Measurements from ENCODE around the gene TEDC1.

The TEDC1 gene

DNA sequence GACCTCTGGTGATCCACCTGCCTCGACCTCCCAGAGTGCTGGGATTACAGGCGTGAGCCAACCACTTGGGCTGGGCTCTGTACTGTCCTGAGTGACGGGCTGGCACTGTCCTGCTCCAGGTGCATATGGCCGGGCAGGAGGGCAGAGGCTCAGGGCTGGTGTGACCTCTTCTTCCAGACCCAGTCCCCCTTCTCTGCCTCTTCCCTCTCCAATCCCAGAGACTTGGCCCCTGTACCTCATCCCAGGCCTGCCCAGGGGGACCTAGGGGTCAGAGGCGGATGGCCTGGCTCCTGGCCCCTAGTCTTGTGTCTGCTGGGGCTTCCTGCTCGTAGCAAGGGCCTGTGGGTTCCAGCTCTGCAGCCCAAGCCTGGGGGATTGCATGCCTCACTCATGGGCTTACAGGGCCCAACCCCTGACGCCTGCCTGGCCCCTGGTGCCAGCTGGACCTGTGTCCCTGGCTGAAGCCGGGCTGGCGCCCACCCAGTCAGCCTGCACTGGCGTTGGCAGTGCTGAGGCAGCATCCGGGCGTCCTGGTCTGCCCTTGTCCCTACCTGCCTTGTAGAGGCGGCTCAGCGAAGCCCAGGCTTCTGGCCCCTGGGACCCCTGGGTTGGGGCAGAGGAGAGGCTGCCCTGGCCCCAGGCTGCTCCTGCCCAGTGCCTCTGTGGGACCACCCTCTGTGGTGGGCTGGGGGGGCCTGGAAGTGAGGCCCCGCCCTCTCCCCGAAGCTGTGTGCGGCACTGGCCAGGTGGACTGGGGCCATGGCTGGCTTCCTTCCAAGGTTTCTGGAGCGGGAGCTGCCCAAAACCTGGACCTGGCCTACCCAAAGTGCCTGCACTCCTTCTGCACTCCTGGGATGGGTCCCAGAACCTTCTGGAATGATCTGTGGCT, 4.3 kb downstream of the TEDC1 start:
- no peak for DNase-seq (ENCODE audit: low read depth in 1 of 2, low spot score in 1 of 2)
- TF ChIP-seq JUND (IDR thresholded peaks at IDR 0.05; ENCODE audit: low read depth): no peak
- in situ Hi-C loops (cut with HindIII; ENCODE audit: low pct_unique_long_range_greater_than_20kb, low sequenced_read_pairs): no loop called here

DNA sequence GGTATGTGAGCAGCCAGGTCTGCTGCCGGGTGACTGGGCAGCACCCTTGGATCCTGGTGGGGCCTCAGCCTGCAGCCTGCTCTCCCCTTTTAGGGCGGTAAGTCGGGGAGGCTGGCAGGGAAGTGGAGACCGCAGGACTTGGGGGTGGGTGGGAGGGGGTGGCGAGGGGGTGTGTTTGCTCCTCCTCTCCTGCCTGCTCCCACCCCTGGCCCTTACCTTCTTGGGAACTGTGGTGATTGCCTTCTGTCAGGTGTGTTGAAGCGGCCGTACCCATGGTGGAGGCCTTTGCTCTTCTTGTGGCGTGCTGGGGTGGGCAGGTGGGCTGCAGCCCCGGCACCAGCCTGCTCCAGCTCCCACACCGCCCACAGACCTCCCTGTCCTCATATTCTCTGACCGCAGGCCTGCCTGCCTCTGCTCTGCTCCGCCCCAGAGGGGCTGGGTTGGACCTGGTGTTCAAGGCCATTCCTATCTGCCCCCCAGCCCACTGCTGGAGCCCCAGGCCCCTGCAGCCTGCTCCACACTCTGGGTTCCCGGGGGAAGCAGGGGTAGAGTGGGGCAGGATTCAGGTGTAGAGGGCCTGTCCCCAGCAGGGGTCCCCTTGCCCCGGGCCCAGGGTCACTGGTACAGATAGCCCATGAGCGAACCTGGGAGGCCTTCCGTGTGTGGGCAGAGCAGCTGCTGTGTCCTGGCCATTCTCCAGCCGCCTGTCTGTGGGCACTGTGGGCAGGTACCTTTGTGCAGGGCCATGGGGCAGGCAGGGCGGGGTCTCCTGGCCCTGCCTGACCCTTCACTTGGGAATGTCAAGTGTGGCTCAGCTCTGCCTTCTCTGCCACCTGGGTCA, 5.2 kb downstream of the TEDC1 start:
- in situ Hi-C loops (cut with HindIII; ENCODE audit: low pct_unique_long_range_greater_than_20kb, low sequenced_read_pairs): no loop called here
- no peak for DNase-seq (ENCODE audit: low read depth in 1 of 2, low spot score in 1 of 2)
- no peak for TF ChIP-seq JUND (IDR thresholded peaks at IDR 0.05; ENCODE audit: low read depth)

GRCh38 chr14:105496831-105497591, 6.0 kb downstream of the TEDC1 start:
- in situ Hi-C loops (cut with HindIII; ENCODE audit: low pct_unique_long_range_greater_than_20kb, low sequenced_read_pairs): no loop called here
- no peak for DNase-seq (ENCODE audit: low read depth in 1 of 2, low spot score in 1 of 2)
- no peak for TF ChIP-seq JUND (IDR thresholded peaks at IDR 0.05; ENCODE audit: low read depth)

GRCh38 chr14:105497671-105498429, 6.8 kb downstream of the TEDC1 start:
- no peak for TF ChIP-seq JUND (IDR thresholded peaks at IDR 0.05; ENCODE audit: low read depth)
- in situ Hi-C loops (cut with HindIII; ENCODE audit: low pct_unique_long_range_greater_than_20kb, low sequenced_read_pairs): no loop called here
- DNase-seq (ENCODE audit: low read depth in 1 of 2, low spot score in 1 of 2): no peak

GRCh38 chr14:105498430-105499255, 7.6 kb downstream of the TEDC1 start:
- in situ Hi-C loops (cut with HindIII; ENCODE audit: low pct_unique_long_range_greater_than_20kb, low sequenced_read_pairs): no loop called here
- DNase-seq (ENCODE audit: low read depth in 1 of 2, low spot score in 1 of 2): no peak
- no peak for TF ChIP-seq JUND (IDR thresholded peaks at IDR 0.05; ENCODE audit: low read depth)

GRCh38 chr14:105499256-105500035, 8.4 kb downstream of the TEDC1 start:
- DNase-seq (ENCODE audit: low read depth in 1 of 2, low spot score in 1 of 2): no peak
- TF ChIP-seq JUND (IDR thresholded peaks at IDR 0.05; ENCODE audit: low read depth): no peak
- in situ Hi-C loops (cut with HindIII; ENCODE audit: low pct_unique_long_range_greater_than_20kb, low sequenced_read_pairs): no loop called here

DNA sequence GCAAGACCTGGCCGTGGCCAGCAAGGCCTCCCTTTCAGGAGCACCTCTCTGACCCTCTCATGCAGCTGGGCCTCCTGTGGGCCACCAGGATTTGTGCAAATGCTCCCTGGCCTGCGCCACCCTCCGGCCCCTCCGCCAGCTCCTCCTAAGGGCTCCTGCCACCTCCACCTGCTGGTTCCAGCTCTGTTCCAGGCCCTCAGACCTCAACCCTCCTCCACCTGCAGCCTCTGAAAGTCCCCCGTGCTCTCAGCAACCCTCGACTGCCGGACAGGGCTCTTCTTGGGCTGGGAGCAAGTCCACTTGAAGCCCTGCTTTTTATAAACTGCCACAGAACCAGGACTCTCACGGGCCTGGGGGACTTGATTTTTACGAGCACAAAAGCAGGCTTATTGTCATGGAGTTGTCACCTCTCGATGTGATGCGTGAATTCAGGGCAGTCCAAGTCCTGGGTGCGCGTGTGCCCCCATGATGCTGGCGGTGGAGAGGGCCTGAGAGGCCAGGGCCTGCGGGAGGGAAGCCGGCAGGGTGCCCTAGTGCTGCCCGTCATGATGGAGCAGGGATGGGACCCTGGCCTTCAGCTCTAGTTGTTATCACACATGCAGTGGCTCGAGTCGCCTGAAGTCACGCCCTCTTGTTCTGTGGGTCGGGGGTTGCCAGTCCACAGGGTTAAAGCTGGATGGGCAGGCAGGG, 9.1 kb downstream of the TEDC1 start:
- in situ Hi-C loops (cut with HindIII; ENCODE audit: low pct_unique_long_range_greater_than_20kb, low sequenced_read_pairs): no loop called here

GRCh38 chr14:105500726-105501101, 9.7 kb downstream of the TEDC1 start:
- TF ChIP-seq JUND (IDR thresholded peaks at IDR 0.05; ENCODE audit: low read depth): no peak
- in situ Hi-C loops (cut with HindIII; ENCODE audit: low pct_unique_long_range_greater_than_20kb, low sequenced_read_pairs): no loop called here
- DNase-seq (ENCODE audit: low read depth in 1 of 2, low spot score in 1 of 2): no peak

More for the DNA sequence above, 9.1 kb downstream of the TEDC1 start:
- no peak for TF ChIP-seq JUND (IDR thresholded peaks at IDR 0.05; ENCODE audit: low read depth)
- no peak for DNase-seq (ENCODE audit: low read depth in 1 of 2, low spot score in 1 of 2)

DNA sequence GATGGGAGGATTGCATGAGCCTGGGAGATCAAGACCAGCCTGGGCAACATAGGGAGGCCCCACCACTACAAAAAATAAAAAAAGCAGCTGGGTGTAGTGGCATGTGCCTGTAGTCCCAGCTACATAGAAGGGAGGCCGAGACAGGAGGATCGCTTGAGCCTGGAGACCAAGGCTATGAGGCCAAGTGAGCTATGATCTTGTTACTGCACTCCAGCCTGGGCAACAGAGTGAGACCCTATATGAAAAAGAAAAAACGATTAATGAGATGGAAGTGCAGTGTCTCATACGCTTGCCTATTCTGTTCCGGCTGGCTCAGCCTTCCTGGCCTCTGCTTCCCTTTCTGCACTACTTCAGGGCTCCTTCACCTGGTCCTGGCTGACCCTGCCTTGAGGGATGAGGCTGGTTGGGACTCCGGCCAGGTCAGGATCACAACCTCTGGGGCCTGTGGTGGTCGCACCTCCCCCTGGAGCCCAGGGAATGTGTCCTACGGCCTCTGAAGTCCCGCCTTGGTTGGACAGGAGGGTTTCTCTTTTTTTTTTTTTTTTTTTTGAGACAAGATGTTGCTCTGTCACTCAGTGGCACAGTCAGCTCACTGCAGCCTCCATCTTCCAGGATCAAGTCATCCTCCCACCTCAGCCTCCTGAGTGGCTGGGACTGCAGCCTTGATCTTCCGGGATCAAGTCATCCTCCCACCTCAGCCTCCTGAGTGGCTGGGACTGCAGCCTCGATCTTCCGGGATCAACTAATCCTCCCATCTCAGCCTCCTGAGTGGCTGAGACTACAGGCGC, 10.7 kb downstream of the TEDC1 start:
- no peak for DNase-seq (ENCODE audit: low read depth in 1 of 2, low spot score in 1 of 2)
- TF ChIP-seq JUND (IDR thresholded peaks at IDR 0.05; ENCODE audit: low read depth): no peak
- in situ Hi-C loops (cut with HindIII; ENCODE audit: low pct_unique_long_range_greater_than_20kb, low sequenced_read_pairs): no loop called here

All from T47D (cell line).